Left lung (tissue), 14 donors: ENCODE results near the gene MYBBP1A. TPM values are rescaled to one million over a fixed set of nuclear protein-coding genes. Genes with fewer than 3 reads are reported as not detected.
"Not testable (repeated sequence)": the region's sequence is repeated elsewhere in the genome, so short reads cannot be mapped to it uniquely, and the experiment has no call there.

ENCODE experiments used
- ATAC-seq: fragments of 200-7000 bp; cut with Tn5 transposase; one replicate; pipeline ENCODE4 v1.9.1; 2020; ENCODE audit warnings: moderate library complexity
- DNase-seq, 4 donors: peaks; one replicate each; pipeline ENCODE4 v3.0.0-alpha.2; 2013 to 2020
- H3K27ac ChIP-seq, 2 donors: fragments of 200-600 bp; sonication (generic) in 1 of 2; one replicate each; pipeline versions ENCODE4 v1.5.0 to v1.8.0; 2020 to 2021
- H3K27me3 ChIP-seq, 2 donors: fragments of 200-600 bp; sonication (generic) in 1 of 2; one replicate each; pipeline versions ENCODE4 v1.5.0 to v1.8.0; 2020 to 2021
- H3K36me3 ChIP-seq, 2 donors: fragments of 200-600 bp; sonication (generic) in 1 of 2; one replicate each; pipeline versions ENCODE4 v1.5.0 to v1.8.0; 2020 to 2021
- H3K4me1 ChIP-seq, 2 donors: fragments of 200-600 bp; one replicate each; pipeline ENCODE4 v1.8.0; 2021
- H3K4me3 ChIP-seq, 2 donors: fragments of 200-600 bp; sonication (generic) in 1 of 2; one replicate each; pipeline versions ENCODE4 v1.5.0 to v1.8.0; 2020 to 2021; ENCODE audit warnings: mild to moderate bottlenecking in 1 of 2
- H3K9me3 ChIP-seq, 2 donors: fragments of 200-600 bp; sonication (generic) in 1 of 2; one replicate each; pipeline versions ENCODE4 v1.5.0 to v1.8.0; 2020 to 2021
- CTCF ChIP-seq, 2 donors: fragments of 200-600 bp; sonication (generic) in 1 of 2; IDR thresholded peaks; one replicate each; pipeline versions ENCODE4 v1.5.0 to v1.8.0; 2021; ENCODE audit warnings: antibody characterized with exemption in 2 of 2
- intact Hi-C, 2 donors: fragments of 100-400 bp; cut with DNase I; formaldehyde crosslinking; loops; one replicate each; pipeline versions ENCODE4 v1.11.2 to v1.14.2; 2022
- long read RNA-seq, 12 donors: library from polyadenylated mRNA in 2 of 12; unstranded in 2 of 12; transcript quantifications; one replicate each; pipeline ENCODE4 v2.0.0 and lab custom pipeline, GENCODE V29; 2019 to 2026
- polyA plus RNA-seq, 6 donors: library from polyadenylated mRNA; unstranded; fragments of 120-200 nt; gene quantifications; one replicate each; pipeline ENCODE4 v1.2.1, GENCODE V29; 2013; ENCODE audit not compliant: insufficient read length in 6 of 6
- total RNA-seq, 2 donors: library from RNA; stranded (reverse); fragmentation: NEBNext Ultra II Directional; extraction: Animal tissue kit (Norgen Biotek cat#: 25700); gene quantifications; one replicate each; pipeline ENCODE4 v1.2.1, GENCODE V29; 2021
- donor health status: DM: no; HTN: yes; CAD: no.
- donor health status: DM: no; HTN: no; CAD: no.

MYBBP1A gene
- total RNA-seq, result 10 to 100 TPM; 34.7 to 53.8 TPM
- 10 to 100 TPM; 28.6 to 51.5 (median 40.6) TPM for polyA plus RNA-seq
- long read RNA-seq, donor 1, full-length matches to known transcripts, result 3 of 18 reads
- long read RNA-seq, donor 1, partial matches to known transcripts, result 15 of 18 reads
- long read RNA-seq, donor 1, other reads (novel, unspliced or antisense), result 0 of 18 reads
- long read RNA-seq, donor 2, partial matches to known transcripts, result 5 of 7 reads
- long read RNA-seq, donor 2, other reads (novel, unspliced or antisense), result 0 of 7 reads
- long read RNA-seq, donor 3, full-length matches to known transcripts, result 5 of 5 reads
- long read RNA-seq, donor 3, partial matches to known transcripts, result 0 of 5 reads
- long read RNA-seq, donor 3, other reads (novel, unspliced or antisense), result 0 of 5 reads
- long read RNA-seq, donor 4, partial matches to known transcripts, result 2 of 2 reads
- long read RNA-seq, donor 4, other reads (novel, unspliced or antisense), result 0 of 2 reads
- long read RNA-seq, donor 5, full-length matches to known transcripts, result 2 of 2 reads
- long read RNA-seq, donor 5, partial matches to known transcripts, result 0 of 2 reads
- long read RNA-seq, donor 5, other reads (novel, unspliced or antisense), result 0 of 2 reads
- long read RNA-seq, donor 6, partial matches to known transcripts, result 0 of 1 reads
- long read RNA-seq, donor 6, other reads (novel, unspliced or antisense), result 0 of 1 reads
- long read RNA-seq, donor 7, full-length matches to known transcripts, result 1 of 1 reads
- long read RNA-seq, donor 7, partial matches to known transcripts, result 0 of 1 reads
- long read RNA-seq, donor 7, other reads (novel, unspliced or antisense), result 0 of 1 reads
- long read RNA-seq, donor 8, full-length matches to known transcripts, result 8 of 86 reads
- long read RNA-seq, donor 8, partial matches to known transcripts, result 78 of 86 reads
- long read RNA-seq, donor 8, other reads (novel, unspliced or antisense), result 0 of 86 reads
- long read RNA-seq, donor 9, result 0 reads
- long read RNA-seq, donor 10, full-length matches to known transcripts, result 1 of 5 reads
- long read RNA-seq, donor 10, partial matches to known transcripts, result 2 of 5 reads
- long read RNA-seq, donor 10, other reads (novel, unspliced or antisense), result 2 of 5 reads
- long read RNA-seq, donor 11, result 0 reads
- long read RNA-seq, donor 12, partial matches to known transcripts, result 0 of 1 reads
- long read RNA-seq, donor 12, other reads (novel, unspliced or antisense), result 0 of 1 reads

GRCh38 chr17:4554997-4555799 lies at the start of gene MYBBP1A:
Gene MYBBP1A (minus strand): TSS chr17:4555384. CDS start chr17:4555324, 60 bp downstream.
- peak within 1 kb of the TSS; percentile 93 to 98 for H3K4me3 ChIP-seq
- intact Hi-C loops, result no loop called here
- DNase-seq (peak; percentile 93 to 100 (median 98)), ATAC-seq (peak; percentile 93)
- H3K4me1 ChIP-seq, result peaks cover 13 to 25% of the 10 kb centered on the region in 2 donors
- H3K9me3 ChIP-seq, result no peaks in the 10 kb centered on the region
- H3K27ac ChIP-seq, result peak within 1 kb of the TSS; percentile 78 to 92
- no peaks in the 10 kb centered on the region for H3K27me3 ChIP-seq
- TF ChIP-seq CTCF (IDR thresholded peaks at IDR 0.05), result peak in 1 of 2 donors; percentile 24
- peaks cover 0 to 38% of the 10 kb centered on the region in 2 donors for H3K36me3 ChIP-seq

GRCh38 chr17:4604736-4605135 lies 49.6 kb upstream of the MYBBP1A start:
- H3K27me3 ChIP-seq, H3K4me3 ChIP-seq, intact Hi-C loops, H3K9me3 ChIP-seq, DNase-seq, H3K36me3 ChIP-seq, ATAC-seq: not testable (repeated sequence)
- Histone ChIP-seq H3K27ac (peak overlapping the region in 1 of 2 donors; percentile 4), H3K4me1 (peaks cover 8 to 20% of the 10 kb centered on the region in 2 donors)

- DNase-seq (peak in 2 of 4 donors; percentile 66 to 89), ATAC-seq (peak; percentile 10)
- Histone ChIP-seq H3K27me3 (peaks cover 0 to 4% of the 10 kb centered on the region in 2 donors), H3K36me3 (no peaks in the 10 kb centered on the region), H3K4me1 (peaks cover 8 to 20% of the 10 kb centered on the region in 2 donors), H3K9me3 (no peaks in the 10 kb centered on the region), H3K27ac (peak overlapping the region in 1 of 2 donors; percentile 4), H3K4me3 (no peak overlapping the region)
- no peak for TF ChIP-seq CTCF (IDR thresholded peaks at IDR 0.05)
- intact Hi-C loops, result no loop called here
Observed at GRCh38 chr17:4604111-4604644, 49.0 kb upstream of the MYBBP1A start.

GRCh38 chr17:4602041-4602440 lies 46.9 kb upstream of the MYBBP1A start:
- Histone ChIP-seq H3K9me3 (no peaks in the 10 kb centered on the region), H3K36me3 (no peaks in the 10 kb centered on the region), H3K27ac (no peak overlapping the region), H3K4me1 (peaks cover 0 to 7% of the 10 kb centered on the region in 2 donors), H3K4me3 (no peak overlapping the region), H3K27me3 (peaks cover 0 to 8% of the 10 kb centered on the region in 2 donors)
- intact Hi-C loops, result no loop called here
- TF ChIP-seq CTCF (IDR thresholded peaks at IDR 0.05), result no peak
- no peak for DNase-seq
- no peak for ATAC-seq
